MG63 (cell line): ENCODE results near the gene NACC2. TPM values are rescaled to one million over a fixed set of nuclear protein-coding genes. Genes with fewer than 3 reads are reported as not detected.
"Not testable (repeated sequence)": the region's sequence is repeated elsewhere in the genome, so short reads cannot be mapped to it uniquely, and the experiment has no call there.

ENCODE experiments used
- DNase-seq: peaks from one replicate; pipeline ENCODE4 v3.0.0-alpha.2; 2020
- H3K27me3 ChIP-seq: fragments of 250-450 bp; sonication (Bioruptor Pico); 2 replicates; pipeline ENCODE4 v1.5.1; 2020; ENCODE audit warnings: mild to moderate bottlenecking, moderate library complexity
- H3K36me3 ChIP-seq: fragments of 250-450 bp; sonication (Bioruptor Pico); 2 replicates; pipeline ENCODE4 v1.5.1; 2020; ENCODE audit warnings: mild to moderate bottlenecking, moderate library complexity
- H3K4me3 ChIP-seq: fragments of 250-450 bp; sonication (Bioruptor Pico); 2 replicates; pipeline ENCODE4 v1.5.1; 2020; ENCODE audit warnings: mild to moderate bottlenecking, moderate library complexity
- H3K9me3 ChIP-seq: fragments of 250-450 bp; sonication (Bioruptor Pico); 2 replicates; pipeline ENCODE4 v1.5.1; 2020; ENCODE audit warnings: mild to moderate bottlenecking, moderate library complexity
- total RNA-seq: library from RNA; depleted of rRNA; stranded (reverse); fragments of >200 nt; shearing (Covaris generic); gene quantifications from 2 replicates; pipeline ENCODE4 v1.2.3, GENCODE V29; 2014; ENCODE audit warnings: low replicate concordance

Gene NACC2
- total RNA-seq, 1 experiment from 2014 or later: 22.4 TPM

- no peaks in the 10 kb centered on the region for H3K9me3 ChIP-seq
- no peak overlapping the region for H3K4me3 ChIP-seq
- H3K27me3 ChIP-seq: no peaks in the 10 kb centered on the region
- H3K36me3 ChIP-seq: peaks cover 30% of the 10 kb centered on the region
- no peak for DNase-seq
Observed at GRCh38 chr9:136049491-136050265, 45.4 kb downstream of the NACC2 start.

GRCh38 chr9:136048560-136049411 is 46.3 kb downstream of the NACC2 start:
- H3K36me3 ChIP-seq: peaks cover 34% of the 10 kb centered on the region
- no peaks in the 10 kb centered on the region for H3K9me3 ChIP-seq

DNA sequence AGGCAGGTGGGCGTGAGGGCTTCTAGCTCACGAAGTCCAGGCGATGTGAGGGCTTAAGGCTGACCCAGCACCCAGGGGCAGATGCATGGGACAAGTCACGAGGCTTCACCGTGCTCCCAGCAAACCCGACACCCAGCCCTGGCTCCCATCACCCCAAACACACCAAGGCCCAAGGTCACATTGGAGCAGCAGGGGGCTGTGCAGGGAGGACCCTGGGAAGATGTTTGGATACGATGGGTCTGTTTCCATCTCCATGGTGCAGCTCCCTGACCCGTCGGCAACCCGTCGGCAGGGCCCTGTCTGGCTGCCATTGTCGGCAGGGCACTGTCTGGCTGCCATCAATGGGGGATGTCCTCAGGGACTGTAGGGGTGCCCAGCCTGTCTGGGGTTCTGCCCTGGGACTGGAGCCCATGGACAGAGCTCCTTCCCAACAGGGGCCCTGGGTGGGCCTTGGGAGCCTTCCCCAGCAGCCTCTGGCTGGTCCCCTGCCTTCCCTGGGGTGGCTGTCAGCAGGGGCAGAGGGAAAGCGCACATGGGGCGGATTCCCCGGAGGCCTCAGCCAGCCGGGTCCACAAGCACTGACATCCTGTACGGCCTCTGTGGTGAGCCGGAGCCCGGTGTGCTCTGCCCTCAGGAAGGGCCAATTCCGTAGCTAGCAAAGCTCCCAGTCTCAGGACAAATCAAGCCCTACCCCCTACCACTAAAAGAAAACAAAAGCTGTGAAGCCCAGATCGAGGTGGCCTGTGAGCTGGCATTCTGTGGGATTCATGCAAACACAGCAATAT is 47.1 kb downstream of the NACC2 start:
- no peak for DNase-seq
- peaks cover 29% of the 10 kb centered on the region for H3K36me3 ChIP-seq

More at GRCh38 chr9:136048560-136049411, 46.3 kb downstream of the NACC2 start:
- no peaks in the 10 kb centered on the region for H3K27me3 ChIP-seq
- no peak overlapping the region for H3K4me3 ChIP-seq
- DNase-seq: no peak

GRCh38 chr9:136047076-136047774 is 47.9 kb downstream of the NACC2 start:
- H3K9me3 ChIP-seq: no peaks in the 10 kb centered on the region
- H3K36me3 ChIP-seq: peaks cover 32% of the 10 kb centered on the region
- no peak overlapping the region for H3K4me3 ChIP-seq
- no peak for DNase-seq
- H3K27me3 ChIP-seq: no peaks in the 10 kb centered on the region

More for the DNA sequence above, 47.1 kb downstream of the NACC2 start:
- H3K9me3 ChIP-seq: no peaks in the 10 kb centered on the region
- no peak overlapping the region for H3K4me3 ChIP-seq
- no peaks in the 10 kb centered on the region for H3K27me3 ChIP-seq

DNA sequence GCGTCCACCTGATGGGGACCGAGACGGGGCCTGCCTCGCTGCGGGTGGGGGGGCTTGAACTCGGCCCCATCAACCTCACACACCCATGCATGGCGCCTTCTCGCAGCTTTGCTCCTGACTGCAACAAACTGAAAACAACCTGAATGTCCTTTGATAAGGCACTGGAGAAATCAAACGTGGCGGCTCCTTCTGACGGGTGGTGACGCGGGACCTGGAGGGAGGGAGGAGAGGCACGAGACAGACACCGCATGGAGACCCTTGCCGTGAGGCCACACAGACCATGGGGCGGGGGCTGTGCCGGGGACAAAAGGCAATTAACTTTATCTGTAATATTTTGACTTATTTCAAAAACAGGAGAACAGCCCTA is 48.6 kb downstream of the NACC2 start:
- DNase-seq: no peak
- no peaks in the 10 kb centered on the region for H3K27me3 ChIP-seq
- no peak overlapping the region for H3K4me3 ChIP-seq
- no peaks in the 10 kb centered on the region for H3K9me3 ChIP-seq
- H3K36me3 ChIP-seq: peaks cover 32% of the 10 kb centered on the region

GRCh38 chr9:136045595-136046553 is 49.2 kb downstream of the NACC2 start:
- DNase-seq: no peak

GRCh38 chr9:136044971-136045594 is 50.0 kb downstream of the NACC2 start:
- peaks cover 4% of the 10 kb centered on the region; the same call in 1 of the 2 replicates for H3K9me3 ChIP-seq
- DNase-seq: no peak
- no peak overlapping the region for H3K4me3 ChIP-seq
- H3K36me3 ChIP-seq: peaks cover 34% of the 10 kb centered on the region
- H3K27me3 ChIP-seq: no peaks in the 10 kb centered on the region

More at GRCh38 chr9:136045595-136046553, 49.2 kb downstream of the NACC2 start:
- Histone ChIP-seq H3K36me3 (peaks cover 32% of the 10 kb centered on the region), H3K27me3 (no peaks in the 10 kb centered on the region), H3K9me3 (no peaks in the 10 kb centered on the region), H3K4me3 (no peak overlapping the region)

GRCh38 chr9:136044207-136044970 is 50.7 kb downstream of the NACC2 start:
- Histone ChIP-seq H3K27me3 (no peaks in the 10 kb centered on the region), H3K9me3 (peaks cover 10% of the 10 kb centered on the region), H3K36me3 (peaks cover 38% of the 10 kb centered on the region), H3K4me3 (no peak overlapping the region)
- DNase-seq: no peak

DNA sequence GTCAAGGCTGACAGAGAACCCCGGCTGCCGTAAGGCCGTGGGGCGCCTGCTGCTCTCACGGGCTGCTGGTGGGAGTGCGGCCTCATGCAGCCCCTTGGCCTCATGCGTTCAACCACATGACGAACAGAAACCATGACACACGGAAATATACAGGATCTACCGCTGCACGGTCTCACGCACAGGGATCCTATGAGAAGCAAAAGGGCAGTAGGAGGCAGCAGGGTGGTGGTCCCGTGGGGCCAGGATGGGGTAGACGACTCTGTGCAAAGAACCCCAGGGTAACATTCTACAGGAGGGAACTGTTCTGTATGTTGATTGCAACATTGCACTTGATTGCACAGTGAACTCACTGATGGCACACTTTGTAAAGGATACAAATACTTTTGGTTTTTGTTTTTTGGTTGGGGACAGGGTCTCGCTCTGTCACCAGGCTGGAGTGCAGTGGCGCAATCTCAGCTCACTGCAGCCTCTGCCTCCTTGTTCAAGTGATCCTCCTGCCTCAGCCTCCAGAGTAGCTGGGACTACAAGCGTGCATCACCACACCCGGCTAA is 51.6 kb downstream of the NACC2 start:
- DNase-seq: no peak
- H3K9me3 ChIP-seq: peaks cover 18% of the 10 kb centered on the region
- peaks cover 42% of the 10 kb centered on the region for H3K36me3 ChIP-seq
- no peak overlapping the region for H3K4me3 ChIP-seq
- H3K27me3 ChIP-seq: no peaks in the 10 kb centered on the region

DNA sequence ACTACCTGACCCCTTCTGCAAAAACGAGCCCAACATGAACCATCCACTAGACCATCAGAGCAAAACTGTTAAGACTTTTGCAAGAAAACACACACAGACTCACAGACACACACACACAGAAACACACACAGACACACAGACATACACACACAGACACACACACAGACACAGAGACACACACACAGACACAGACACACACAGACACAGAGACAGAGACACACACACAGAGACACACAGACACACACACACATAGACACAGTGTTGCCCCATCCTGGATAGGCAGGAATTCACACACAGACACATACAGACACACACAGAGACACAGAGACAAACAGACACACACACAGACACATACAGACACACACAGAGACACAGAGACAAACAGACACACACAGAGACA is 52.5 kb downstream of the NACC2 start:
- Histone ChIP-seq H3K9me3 (peaks cover 20% of the 10 kb centered on the region), H3K27me3 (no peaks in the 10 kb centered on the region), H3K36me3 (peaks cover 38% of the 10 kb centered on the region), H3K4me3 (no peak overlapping the region)
- DNase-seq: no peak

DNA sequence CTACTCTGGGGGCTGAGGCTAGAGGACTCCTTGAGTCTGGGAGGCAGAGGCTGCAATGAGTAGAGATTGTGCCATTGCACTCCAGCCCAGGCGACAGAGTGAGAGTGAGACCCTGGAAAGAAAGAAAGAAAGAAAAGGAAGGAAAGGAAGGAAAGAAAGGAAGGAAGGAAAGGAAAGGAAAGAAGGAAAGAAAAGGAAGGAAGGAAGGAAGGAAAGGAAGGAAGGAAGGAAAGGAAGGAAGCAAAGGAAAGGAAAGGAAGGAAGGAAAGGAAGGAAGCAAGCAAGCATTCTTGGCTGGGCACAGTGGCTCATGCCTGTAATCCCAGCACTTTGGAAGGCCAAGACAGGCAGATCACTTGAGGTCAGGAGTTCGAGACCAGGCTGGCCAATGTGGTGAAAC is 54.2 kb downstream of the NACC2 start:
- H3K4me3 ChIP-seq, DNase-seq, H3K27me3 ChIP-seq: not testable (repeated sequence)
- Histone ChIP-seq H3K9me3 (peaks cover 25% of the 10 kb centered on the region), H3K36me3 (peaks cover 41% of the 10 kb centered on the region)

GRCh38 chr9:136039488-136039887 is 55.6 kb downstream of the NACC2 start:
- H3K9me3 ChIP-seq: peaks cover 25% of the 10 kb centered on the region
- no peak for DNase-seq
- H3K4me3 ChIP-seq: no peak overlapping the region
- no peaks in the 10 kb centered on the region for H3K27me3 ChIP-seq
- peaks cover 49% of the 10 kb centered on the region for H3K36me3 ChIP-seq

- DNase-seq: no peak
- Histone ChIP-seq H3K36me3 (peaks cover 43% of the 10 kb centered on the region), H3K27me3 (no peaks in the 10 kb centered on the region), H3K4me3 (no peak overlapping the region), H3K9me3 (peaks cover 25% of the 10 kb centered on the region)
Observed at GRCh38 chr9:136036848-136037247, 58.2 kb downstream of the NACC2 start.

DNA sequence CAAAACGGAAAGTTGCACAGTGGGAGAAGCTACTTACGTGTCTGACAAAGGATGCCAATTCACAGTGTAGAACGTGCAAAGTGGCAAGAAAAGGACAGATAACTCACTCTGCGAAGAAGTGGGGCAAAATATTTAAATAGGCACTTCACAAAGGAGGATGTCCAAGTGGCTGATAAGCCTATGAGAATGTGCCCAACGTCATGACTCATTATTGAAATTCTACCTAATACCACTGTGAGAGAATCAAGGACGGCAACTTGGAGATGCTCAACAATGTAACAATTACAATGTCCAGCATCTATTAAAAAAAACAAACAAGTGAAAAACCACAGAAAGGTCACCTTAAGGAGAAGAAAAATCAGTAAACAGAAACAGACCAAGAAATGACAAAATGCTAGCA is 59.0 kb downstream of the NACC2 start:
- DNase-seq: no peak
- H3K4me3 ChIP-seq: no peak overlapping the region
- H3K36me3 ChIP-seq: peaks cover 46% of the 10 kb centered on the region
- no peaks in the 10 kb centered on the region for H3K27me3 ChIP-seq
- H3K9me3 ChIP-seq: peaks cover 25% of the 10 kb centered on the region
